Skin epidermis (tissue), 12 donors: ENCODE measurements around the gene DOCK1.
"Not testable (repeated sequence)": the region's sequence is repeated elsewhere in the genome, so short reads cannot be mapped to it uniquely, and the experiment has no call there.

ENCODE experiments used
- H3K27ac ChIP-seq, 21 experiments: fragments of 200-600 bp; sonication (generic) in 11 of 21; one replicate each; pipeline ENCODE4 v1.5.0; 2020; ENCODE audit warnings: mild to moderate bottlenecking in 3 of 21, inconsistent platforms in 2 of 21, moderate library complexity in 2 of 21
- H3K4me3 ChIP-seq, 7 experiments: fragments of 200-600 bp; sonication (generic) in 2 of 7; one replicate each; pipeline ENCODE4 v1.5.0; 2020; ENCODE audit warnings: inconsistent platforms in 2 of 7, mild to moderate bottlenecking in 2 of 7, moderate library complexity in 1 of 7

DOCK1 gene

GRCh38 chr10:126921162-126921561 lies 15.9 kb downstream of the DOCK1 start:
- H3K27ac ChIP-seq, result no peak overlapping the region
- H3K4me3 ChIP-seq, result no peak overlapping the region

- Histone ChIP-seq H3K27ac (no peak overlapping the region), H3K4me3 (no peak overlapping the region)
Observed at GRCh38 chr10:126921974-126922525, 16.8 kb downstream of the DOCK1 start.

GRCh38 chr10:126924180-126924914 lies 19.1 kb downstream of the DOCK1 start:
- Histone ChIP-seq H3K4me3 (no peak overlapping the region), H3K27ac (peak overlapping the region in 4 of 21 experiments; percentile 2 to 74 (median 20))

GRCh38 chr10:126924915-126925300 lies 19.7 kb downstream of the DOCK1 start:
- Histone ChIP-seq H3K4me3 (no peak overlapping the region), H3K27ac (peak overlapping the region in 4 of 21 experiments; percentile 2 to 74 (median 38))

- no peak overlapping the region for H3K4me3 ChIP-seq
- no peak overlapping the region for H3K27ac ChIP-seq
Observed at GRCh38 chr10:126926568-126926967, 21.3 kb downstream of the DOCK1 start.

- H3K4me3 ChIP-seq, result no peak overlapping the region
- H3K27ac ChIP-seq, result no peak overlapping the region
Observed at GRCh38 chr10:126927799-126928198, 22.6 kb downstream of the DOCK1 start.

- H3K27ac ChIP-seq, result no peak overlapping the region
- no peak overlapping the region for H3K4me3 ChIP-seq
Observed at GRCh38 chr10:126928274-126928673, 23.0 kb downstream of the DOCK1 start.

- no peak overlapping the region for H3K27ac ChIP-seq
- no peak overlapping the region for H3K4me3 ChIP-seq
Observed at GRCh38 chr10:126929391-126929790, 24.2 kb downstream of the DOCK1 start.

- peak overlapping the region in 2 of 21 experiments; percentile 4 to 19 for H3K27ac ChIP-seq
- no peak overlapping the region for H3K4me3 ChIP-seq
Observed at GRCh38 chr10:126930131-126930882, 25.1 kb downstream of the DOCK1 start.

- Histone ChIP-seq H3K27ac (peak overlapping the region in 4 of 21 experiments; percentile 4 to 41 (median 21)), H3K4me3 (no peak overlapping the region)
Observed at GRCh38 chr10:126930883-126931503, 25.8 kb downstream of the DOCK1 start.

GRCh38 chr10:126931544-126931943 lies 26.3 kb downstream of the DOCK1 start:
- no peak overlapping the region for H3K4me3 ChIP-seq
- H3K27ac ChIP-seq, result peak overlapping the region in 3 of 21 experiments; percentile 14 to 41 (median 28)

GRCh38 chr10:126932516-126932915 lies 27.3 kb downstream of the DOCK1 start:
- H3K27ac ChIP-seq, result no peak overlapping the region
- no peak overlapping the region for H3K4me3 ChIP-seq

- peak overlapping the region in 1 of 21 experiments; percentile 1 for H3K27ac ChIP-seq
- H3K4me3 ChIP-seq, result no peak overlapping the region
Observed at GRCh38 chr10:126933116-126933515, 27.9 kb downstream of the DOCK1 start.

- Histone ChIP-seq H3K4me3 (no peak overlapping the region), H3K27ac (no peak overlapping the region)
Observed at GRCh38 chr10:126935263-126935946, 30.2 kb downstream of the DOCK1 start.

- Histone ChIP-seq H3K27ac (no peak overlapping the region), H3K4me3 (no peak overlapping the region)
Observed at GRCh38 chr10:126937026-126937425, 31.8 kb downstream of the DOCK1 start.

GRCh38 chr10:126938121-126938520 lies 32.9 kb downstream of the DOCK1 start:
- not testable (repeated sequence) for H3K27ac ChIP-seq, H3K4me3 ChIP-seq

- no peak overlapping the region for H3K27ac ChIP-seq
- H3K4me3 ChIP-seq, result no peak overlapping the region
Observed at GRCh38 chr10:126939706-126940105, 34.5 kb downstream of the DOCK1 start.

GRCh38 chr10:126940670-126941310 lies 35.6 kb downstream of the DOCK1 start:
- H3K27ac ChIP-seq, result no peak overlapping the region

GRCh38 chr10:126944191-126944590 lies 39.0 kb downstream of the DOCK1 start:
- no peak overlapping the region for H3K27ac ChIP-seq
- H3K4me3 ChIP-seq, result no peak overlapping the region

More at GRCh38 chr10:126940670-126941310, 35.6 kb downstream of the DOCK1 start:
- no peak overlapping the region for H3K4me3 ChIP-seq
